Kidney (tissue), 14 donors: ENCODE data around the gene LRRFIP1. TPM values are rescaled to one million over a fixed set of nuclear protein-coding genes. Genes with fewer than 3 reads are reported as not detected.

Source experiments
- DNase-seq, 5 donors: peaks; one replicate each; pipeline ENCODE4 v3.0.0-alpha.2; 2013 to 2020
- FAIRE-seq: peaks from 2 replicates; lab custom pipeline; 2012; peaks lifted over from hg19 to GRCh38; lab: Jason Lieb, UNC
- H3K27ac ChIP-seq, 2 donors: one replicate each; pipeline ENCODE4 v1.7.0; 2013; ENCODE audit warnings: low read depth in 2 of 2, low read length in 2 of 2, inconsistent platforms in 1 of 2
- H3K27me3 ChIP-seq: one replicate; pipeline ENCODE4 v1.7.1; 2013; ENCODE audit warnings: low read length, inconsistent platforms; ENCODE audit not compliant: control insufficient read depth, insufficient read depth
- H3K36me3 ChIP-seq, 3 donors: one replicate each; pipeline versions ENCODE4 v1.7.0 to v1.7.1; 2013; ENCODE audit warnings: low read length in 3 of 3, control low read depth in 1 of 3, inconsistent platforms in 1 of 3; ENCODE audit not compliant: insufficient read depth in 3 of 3, control insufficient read depth in 2 of 3
- H3K4me1 ChIP-seq, 3 donors: one replicate each; pipeline versions ENCODE4 v1.7.0 to v1.7.1; 2013; ENCODE audit warnings: low read length in 3 of 3, inconsistent platforms in 1 of 3, low read depth in 1 of 3; ENCODE audit not compliant: control insufficient read depth in 2 of 3, insufficient read depth in 2 of 3
- H3K4me3 ChIP-seq, 3 donors: one replicate each; pipeline versions ENCODE4 v1.7.0 to v1.8.1; 2013; ENCODE audit warnings: low read length in 3 of 3, control low read depth in 1 of 3, inconsistent platforms in 1 of 3
- H3K9ac ChIP-seq, 3 donors: one replicate each; pipeline versions ENCODE4 v1.7.0 to v1.7.1; 2013; ENCODE audit warnings: low read length in 3 of 3, control low read depth in 1 of 3, inconsistent platforms in 1 of 3
- H3K9me3 ChIP-seq, 3 donors: one replicate each; pipeline versions ENCODE4 v1.7.0 to v1.7.1; 2013; ENCODE audit warnings: low read length in 3 of 3, control low read depth in 1 of 3, inconsistent platforms in 1 of 3; ENCODE audit not compliant: control insufficient read depth in 2 of 3, insufficient read depth in 1 of 3
- intact Hi-C: fragments of 100-400 bp; cut with DNase I; formaldehyde crosslinking; loops from one replicate; pipeline ENCODE4 v1.11.1; 2022
- polyA plus RNA-seq: library from polyadenylated mRNA; stranded (reverse); fragments of 350-450 nt; fragmentation: Illumina TruSeq; extraction: RNeasy Lipid Tissue Mini Kit (QIAGEN cat#74804); gene quantifications from one replicate; pipeline ENCODE4 v1.2.3, GENCODE V29; 2014; ENCODE audit warnings: low read depth, low replicate concordance; ENCODE audit not compliant: insufficient read depth
- total RNA-seq: library from RNA; stranded (reverse); fragmentation: NEBNext Ultra II Directional; extraction: Animal tissue kit (Norgen Biotek cat#: 25700); gene quantifications from one replicate; pipeline ENCODE4 v1.2.1, GENCODE V29; 2021
- TF ChIP-seq, protein P1 (sequence below): IDR thresholded peaks from 3 replicates; pipeline ENCODE4 v1.5.1; 2012; ENCODE audit warnings: mild to moderate bottlenecking, moderate library complexity, borderline replicate concordance; ENCODE audit not compliant: insufficient read depth; ENCODE audit errors: extremely low read depth
- donor health status: control.
- donor health status: control.
- donor health status: control.
- donor health status: control.
- donor health status: control.
- donor health status: DM: yes; HTN: yes; CAD: no.
- donor health status: Normal renal cell carcinoma (clear cell type).

LRRFIP1 gene
- total and polyA plus RNA-seq, 2 donors from 2014 or later, result 39.1 to 204 TPM

DNA sequence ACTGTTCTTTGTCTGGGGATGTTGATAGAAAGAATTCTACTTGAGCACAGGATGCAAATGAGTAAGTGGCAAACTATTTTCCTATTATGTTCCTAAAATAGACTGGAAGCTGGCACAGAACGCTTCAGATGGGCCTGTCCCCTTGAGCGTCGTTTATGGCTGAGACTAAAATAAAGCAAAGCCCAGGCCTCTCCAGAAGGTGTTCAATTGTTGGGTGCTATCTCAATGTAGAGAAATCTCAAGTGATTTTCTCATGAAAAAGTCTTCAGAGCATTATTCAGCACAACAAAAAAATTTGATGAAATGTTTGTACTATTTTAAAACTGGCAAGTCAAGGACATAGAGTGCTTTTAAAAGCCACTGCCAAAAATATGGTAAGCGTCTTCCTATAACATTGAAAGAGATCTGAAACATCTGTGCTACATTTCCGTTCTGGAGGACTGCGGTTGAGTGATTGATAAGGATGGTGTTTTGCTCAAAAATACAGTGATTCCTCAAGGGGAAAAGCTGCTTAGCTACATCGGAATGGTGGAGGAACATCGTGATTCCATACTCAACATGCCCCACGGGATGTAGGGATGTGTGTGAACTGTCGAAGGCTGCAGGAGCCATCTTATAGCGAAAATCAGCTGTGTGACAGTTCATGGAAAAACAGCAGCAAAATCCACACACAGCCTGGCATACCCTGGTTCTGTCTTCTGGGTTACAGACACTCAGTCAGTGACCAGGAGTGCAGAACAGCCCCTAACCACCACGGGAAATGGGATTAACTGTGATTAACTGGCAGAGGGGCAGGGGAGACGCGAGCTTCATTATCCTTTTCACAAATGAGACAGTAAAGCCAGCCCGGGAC lies 10.4 kb upstream of the LRRFIP1 start:
- peak overlapping the region in 2 of 3 donors; percentile 5 to 15 for H3K9ac ChIP-seq
- no peaks in the 10 kb centered on the region for H3K27me3 ChIP-seq
- TF ChIP-seq, protein P1, sequence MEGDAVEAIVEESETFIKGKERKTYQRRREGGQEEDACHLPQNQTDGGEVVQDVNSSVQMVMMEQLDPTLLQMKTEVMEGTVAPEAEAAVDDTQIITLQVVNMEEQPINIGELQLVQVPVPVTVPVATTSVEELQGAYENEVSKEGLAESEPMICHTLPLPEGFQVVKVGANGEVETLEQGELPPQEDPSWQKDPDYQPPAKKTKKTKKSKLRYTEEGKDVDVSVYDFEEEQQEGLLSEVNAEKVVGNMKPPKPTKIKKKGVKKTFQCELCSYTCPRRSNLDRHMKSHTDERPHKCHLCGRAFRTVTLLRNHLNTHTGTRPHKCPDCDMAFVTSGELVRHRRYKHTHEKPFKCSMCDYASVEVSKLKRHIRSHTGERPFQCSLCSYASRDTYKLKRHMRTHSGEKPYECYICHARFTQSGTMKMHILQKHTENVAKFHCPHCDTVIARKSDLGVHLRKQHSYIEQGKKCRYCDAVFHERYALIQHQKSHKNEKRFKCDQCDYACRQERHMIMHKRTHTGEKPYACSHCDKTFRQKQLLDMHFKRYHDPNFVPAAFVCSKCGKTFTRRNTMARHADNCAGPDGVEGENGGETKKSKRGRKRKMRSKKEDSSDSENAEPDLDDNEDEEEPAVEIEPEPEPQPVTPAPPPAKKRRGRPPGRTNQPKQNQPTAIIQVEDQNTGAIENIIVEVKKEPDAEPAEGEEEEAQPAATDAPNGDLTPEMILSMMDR, result no peak
- peaks cover 2 to 29% (median 25%) of the 10 kb centered on the region in 3 donors for H3K4me1 ChIP-seq
- peak overlapping the region in 1 of 3 donors; percentile 3 for H3K4me3 ChIP-seq
- intact Hi-C loops, result no loop called here
- peak overlapping the region; percentile 19 to 84 for H3K27ac ChIP-seq
- no peak for FAIRE-seq
- no peaks in the 10 kb centered on the region for H3K9me3 ChIP-seq
- peak in 2 of 5 donors; percentile 43 to 82 for DNase-seq
- no peaks in the 10 kb centered on the region for H3K36me3 ChIP-seq

DNA sequence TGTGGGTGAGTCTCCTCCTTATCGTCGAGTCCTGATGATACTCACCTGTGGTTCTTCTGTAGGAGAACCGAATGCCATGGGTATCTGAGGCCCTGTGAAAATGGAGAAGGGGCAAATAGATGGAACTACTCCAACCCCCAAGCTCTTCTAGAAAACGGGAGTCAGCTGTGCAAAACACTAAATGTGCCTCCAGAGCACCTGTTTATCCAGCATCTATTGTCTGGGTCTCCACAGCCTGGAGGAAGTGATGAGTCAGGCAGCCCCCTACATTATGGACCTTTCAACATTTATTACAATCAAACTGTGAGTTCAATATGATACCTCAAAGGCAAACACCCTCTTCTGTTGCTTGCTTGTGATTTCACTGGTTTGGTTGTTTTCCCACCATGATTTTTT lies 9.8 kb upstream of the LRRFIP1 start:
- Histone ChIP-seq H3K9me3 (no peaks in the 10 kb centered on the region), H3K27me3 (no peaks in the 10 kb centered on the region), H3K36me3 (no peaks in the 10 kb centered on the region), H3K4me1 (peaks cover 2 to 29% (median 25%) of the 10 kb centered on the region in 3 donors), H3K4me3 (no peak overlapping the region), H3K9ac (peak overlapping the region in 1 of 3 donors; percentile 15), H3K27ac (peak overlapping the region in 1 of 2 donors; percentile 19)
- FAIRE-seq (no peak), DNase-seq (no peak)
- intact Hi-C loops, result no loop called here
- TF ChIP-seq, protein P1, result no peak

DNA sequence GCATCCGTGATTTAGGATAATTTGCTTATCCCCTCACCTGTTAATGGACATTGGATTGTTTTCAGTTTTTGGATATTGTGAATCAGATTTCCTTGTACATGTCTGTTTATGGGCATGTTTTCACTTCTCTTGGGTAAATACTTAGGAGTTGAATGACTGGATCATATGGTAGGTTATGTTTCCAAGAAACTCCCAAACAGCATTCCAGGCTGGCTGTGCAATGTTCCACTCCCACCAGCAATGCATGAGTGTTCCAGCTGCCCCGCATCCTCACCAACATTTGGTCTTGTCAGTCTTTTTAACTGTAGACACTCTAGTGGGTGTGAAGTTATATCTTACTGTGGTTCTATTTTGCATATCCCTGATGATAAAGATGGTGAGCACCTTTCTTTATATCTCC lies 8.9 kb upstream of the LRRFIP1 start:
- H3K9me3 ChIP-seq, result no peaks in the 10 kb centered on the region
- H3K4me3 ChIP-seq, result no peak overlapping the region
- DNase-seq (no peak), FAIRE-seq (no peak)
- intact Hi-C loops, result no loop called here
- no peak overlapping the region for H3K27ac ChIP-seq
- TF ChIP-seq, protein P1, result no peak
- H3K4me1 ChIP-seq, result peaks cover 2 to 29% (median 25%) of the 10 kb centered on the region in 3 donors
- no peaks in the 10 kb centered on the region for H3K36me3 ChIP-seq
- H3K27me3 ChIP-seq, result no peaks in the 10 kb centered on the region
- H3K9ac ChIP-seq, result no peak overlapping the region
